Panc1 (cell line): ENCODE measurements around the gene EOLA1. TPM values are rescaled to one million over a fixed set of nuclear protein-coding genes. Genes with fewer than 3 reads are reported as not detected.
"Not testable (repeated sequence)": the region's sequence is repeated elsewhere in the genome, so short reads cannot be mapped to it uniquely, and the experiment has no call there.

Experiments used
- ATAC-seq: fragments of 200-7000 bp; cut with Tn5 transposase; 2 replicates; pipeline ENCODE4 v1.9.1; 2020; ENCODE audit warnings: mild to moderate bottlenecking, moderate library complexity
- BruUV-seq: library from RNA; stranded (reverse); fragments of 400-500 nt; replicated peaks from 2 replicates; lab custom pipeline; 2021; lab: Mats Ljungman, UMichigan
- CTCF ChIA-PET: fragments of 300-600 bp; sonication (Branson Sonifier 250); formaldehyde crosslinking; loops from one replicate; lab custom pipeline; 2022; ENCODE audit warnings: antibody characterized with exemption; lab: Charles Lee
- POLR2A ChIA-PET: fragments of 300-600 bp; sonication (Branson Sonifier 250); formaldehyde crosslinking; loops from one replicate; lab custom pipeline; 2022; ENCODE audit warnings: antibody characterized with exemption; lab: Charles Lee
- DNase-seq: peaks from one replicate; pipeline ENCODE4 v3.0.0-alpha.2; 2010; ENCODE audit warnings: low read depth, low spot score
- H3K27ac ChIP-seq: 2 replicates; pipeline ENCODE4 v1.5.1; 2011; ENCODE audit warnings: mild to moderate bottlenecking, low read length, inconsistent platforms
- H3K27me3 ChIP-seq: fragments of 200-500 bp; sonication (Bioruptor generic); 2 replicates; pipeline ENCODE4 v1.6.0; 2014; ENCODE audit warnings: low read length, inconsistent platforms; ENCODE audit not compliant: control insufficient read depth, insufficient read depth
- H3K36me3 ChIP-seq: fragments of 200-500 bp; sonication (Bioruptor generic); 2 replicates; pipeline ENCODE4 v1.5.1; 2014; ENCODE audit warnings: inconsistent platforms, mild to moderate bottlenecking, low read length, moderate library complexity; ENCODE audit not compliant: control insufficient read depth, insufficient read depth
- H3K4me1 ChIP-seq: 2 replicates; pipeline ENCODE4 v1.5.1; 2011; ENCODE audit warnings: inconsistent platforms, mild to moderate bottlenecking, low read length, moderate library complexity; ENCODE audit not compliant: control insufficient read depth, insufficient read depth
- H3K4me3 ChIP-seq, 2 experiments: 2 replicates each; pipeline ENCODE4 v1.5.1; 2011 to 2012; ENCODE audit warnings: low read depth in 2 of 2, low read length in 2 of 2, mild to moderate bottlenecking in 2 of 2, inconsistent platforms in 1 of 2, moderate library complexity in 1 of 2
- H3K9me3 ChIP-seq: fragments of 200-500 bp; sonication (Bioruptor generic); 2 replicates; pipeline ENCODE4 v1.5.1; 2014; ENCODE audit warnings: low read depth, mild to moderate bottlenecking, inconsistent platforms, low read length, moderate library complexity; ENCODE audit not compliant: control insufficient read depth, insufficient read depth
- POLR2AphosphoS5 ChIP-seq: IDR thresholded peaks from 2 replicates; pipeline ENCODE4 v1.6.1; 2012; ENCODE audit warnings: mild to moderate bottlenecking, low read depth, low read length, moderate library complexity
- SIN3A ChIP-seq: IDR thresholded peaks from 2 replicates; pipeline ENCODE4 v1.6.1; 2012; ENCODE audit warnings: low read depth, mild to moderate bottlenecking, low read length, moderate library complexity, borderline replicate concordance; ENCODE audit not compliant: insufficient read depth
- TCF7L2 ChIP-seq: IDR thresholded peaks from 2 replicates; pipeline ENCODE4 v1.6.1; 2011; ENCODE audit warnings: mild to moderate bottlenecking, low read depth, low read length, inconsistent platforms
- in situ Hi-C: cut with HindIII; loops from 2 replicates; pipeline ENCODE4 v1.10.0; 2016; ENCODE audit warnings: low sequenced_read_pairs, low pct_unique_long_range_greater_than_20kb
- intact Hi-C: fragments of 100-400 bp; cut with micrococcal nuclease; formaldehyde crosslinking; loops from one replicate; pipeline ENCODE4 v1.10.0; 2022; ENCODE audit not compliant: unreplicated experiment
- total RNA-seq: library from RNA; stranded (reverse); gene quantifications from one replicate; pipeline ENCODE4 v1.2.1, GENCODE V29; 2021; ENCODE audit not compliant: unreplicated experiment
- TF ChIP-seq, protein P1 (sequence below), 2 experiments: IDR thresholded peaks; 2 replicates each; pipeline ENCODE4 v1.6.1; 2011 to 2012; ENCODE audit warnings: low read depth in 2 of 2, control low read depth in 1 of 2, low read length in 1 of 2, mild to moderate bottlenecking in 1 of 2, moderate library complexity in 1 of 2; ENCODE audit not compliant: insufficient read depth in 1 of 2
- TF ChIP-seq, protein P2 (sequence below): fragments of 450-650 bp; IDR thresholded peaks from 2 replicates; pipeline ENCODE4 v1.5.1; 2017; ENCODE audit warnings: mild to moderate bottlenecking

The EOLA1 gene
- total RNA-seq, 1 experiment from 2014 or later = 26.8 TPM

DNA sequence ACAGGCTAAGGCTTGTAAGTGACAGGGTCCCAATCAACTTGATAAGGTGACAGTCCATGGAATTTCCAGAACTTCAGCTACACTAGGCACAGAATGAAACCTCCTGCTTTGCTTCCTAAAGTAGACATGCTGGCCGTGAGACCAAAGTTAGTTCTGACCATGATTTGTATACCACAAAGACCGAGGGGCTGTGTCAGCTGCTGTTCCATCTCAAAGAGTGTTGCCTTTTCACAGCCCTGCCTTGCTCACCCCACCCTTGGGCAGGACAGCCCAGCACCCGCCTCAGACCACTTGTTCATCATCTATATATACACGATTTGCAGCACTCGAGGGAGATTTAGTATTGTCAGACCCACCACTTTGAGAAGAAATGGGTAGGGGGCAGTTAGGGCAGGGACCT, 41.0 kb upstream of the EOLA1 start:
- CTCF ChIA-PET = interaction anchor here (0.6 kb wide), 1 partner anchor 31 kb away, joined by 4 read pairs; no protein-coding TSS in a partner anchor

DNA sequence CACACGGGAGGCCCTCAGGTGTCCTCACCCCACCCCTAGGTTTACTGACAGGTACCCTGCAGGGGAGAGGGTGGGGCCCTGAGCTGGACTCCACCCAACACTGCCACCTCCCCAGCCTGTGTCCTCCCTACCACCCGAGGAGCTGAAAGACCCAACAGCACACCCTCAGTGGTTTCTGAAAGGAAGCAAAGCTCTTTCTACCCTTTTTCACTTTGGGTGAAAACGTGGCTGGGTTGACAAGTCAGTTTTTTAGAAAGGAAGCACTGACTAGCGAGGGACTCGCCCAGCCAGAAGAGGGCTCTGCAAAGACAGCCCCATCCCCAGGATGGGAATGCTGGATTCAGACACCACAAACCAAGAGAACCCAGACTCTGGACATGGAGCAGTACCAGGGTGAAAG, 37.9 kb upstream of the EOLA1 start:
- BruUV-seq, H3K36me3 ChIP-seq, DNase-seq, H3K27me3 ChIP-seq, intact Hi-C loops, ATAC-seq, H3K4me1 ChIP-seq, H3K27ac ChIP-seq, H3K4me3 ChIP-seq, H3K9me3 ChIP-seq, CTCF ChIA-PET, POLR2A ChIA-PET: not testable (repeated sequence)
- in situ Hi-C loops = loop anchor here (25.0 kb wide), 1 partner anchor 1134 kb away; no protein-coding TSS in a partner anchor

More for the DNA sequence above, 41.0 kb upstream of the EOLA1 start:
- POLR2A ChIA-PET = no interaction called here
- ATAC-seq (no peak), DNase-seq (no peak)
- H3K27ac ChIP-seq = no peak overlapping the region
- no peaks in the 10 kb centered on the region for H3K9me3 ChIP-seq
- in situ Hi-C loops = loop anchor here (25.0 kb wide), 1 partner anchor 1138 kb away; no protein-coding TSS in a partner anchor
- TF ChIP-seq TCF7L2 (no peak), POLR2AphosphoS5 (no peak), SIN3A (no peak)
- TF ChIP-seq, protein P1, sequence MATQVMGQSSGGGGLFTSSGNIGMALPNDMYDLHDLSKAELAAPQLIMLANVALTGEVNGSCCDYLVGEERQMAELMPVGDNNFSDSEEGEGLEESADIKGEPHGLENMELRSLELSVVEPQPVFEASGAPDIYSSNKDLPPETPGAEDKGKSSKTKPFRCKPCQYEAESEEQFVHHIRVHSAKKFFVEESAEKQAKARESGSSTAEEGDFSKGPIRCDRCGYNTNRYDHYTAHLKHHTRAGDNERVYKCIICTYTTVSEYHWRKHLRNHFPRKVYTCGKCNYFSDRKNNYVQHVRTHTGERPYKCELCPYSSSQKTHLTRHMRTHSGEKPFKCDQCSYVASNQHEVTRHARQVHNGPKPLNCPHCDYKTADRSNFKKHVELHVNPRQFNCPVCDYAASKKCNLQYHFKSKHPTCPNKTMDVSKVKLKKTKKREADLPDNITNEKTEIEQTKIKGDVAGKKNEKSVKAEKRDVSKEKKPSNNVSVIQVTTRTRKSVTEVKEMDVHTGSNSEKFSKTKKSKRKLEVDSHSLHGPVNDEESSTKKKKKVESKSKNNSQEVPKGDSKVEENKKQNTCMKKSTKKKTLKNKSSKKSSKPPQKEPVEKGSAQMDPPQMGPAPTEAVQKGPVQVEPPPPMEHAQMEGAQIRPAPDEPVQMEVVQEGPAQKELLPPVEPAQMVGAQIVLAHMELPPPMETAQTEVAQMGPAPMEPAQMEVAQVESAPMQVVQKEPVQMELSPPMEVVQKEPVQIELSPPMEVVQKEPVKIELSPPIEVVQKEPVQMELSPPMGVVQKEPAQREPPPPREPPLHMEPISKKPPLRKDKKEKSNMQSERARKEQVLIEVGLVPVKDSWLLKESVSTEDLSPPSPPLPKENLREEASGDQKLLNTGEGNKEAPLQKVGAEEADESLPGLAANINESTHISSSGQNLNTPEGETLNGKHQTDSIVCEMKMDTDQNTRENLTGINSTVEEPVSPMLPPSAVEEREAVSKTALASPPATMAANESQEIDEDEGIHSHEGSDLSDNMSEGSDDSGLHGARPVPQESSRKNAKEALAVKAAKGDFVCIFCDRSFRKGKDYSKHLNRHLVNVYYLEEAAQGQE (IDR thresholded peaks at IDR 0.05; ENCODE audit: insufficient read depth in 1 of 2, low read depth in 2 of 2, low read length in 1 of 2) = no peak
- TF ChIP-seq, protein P2, sequence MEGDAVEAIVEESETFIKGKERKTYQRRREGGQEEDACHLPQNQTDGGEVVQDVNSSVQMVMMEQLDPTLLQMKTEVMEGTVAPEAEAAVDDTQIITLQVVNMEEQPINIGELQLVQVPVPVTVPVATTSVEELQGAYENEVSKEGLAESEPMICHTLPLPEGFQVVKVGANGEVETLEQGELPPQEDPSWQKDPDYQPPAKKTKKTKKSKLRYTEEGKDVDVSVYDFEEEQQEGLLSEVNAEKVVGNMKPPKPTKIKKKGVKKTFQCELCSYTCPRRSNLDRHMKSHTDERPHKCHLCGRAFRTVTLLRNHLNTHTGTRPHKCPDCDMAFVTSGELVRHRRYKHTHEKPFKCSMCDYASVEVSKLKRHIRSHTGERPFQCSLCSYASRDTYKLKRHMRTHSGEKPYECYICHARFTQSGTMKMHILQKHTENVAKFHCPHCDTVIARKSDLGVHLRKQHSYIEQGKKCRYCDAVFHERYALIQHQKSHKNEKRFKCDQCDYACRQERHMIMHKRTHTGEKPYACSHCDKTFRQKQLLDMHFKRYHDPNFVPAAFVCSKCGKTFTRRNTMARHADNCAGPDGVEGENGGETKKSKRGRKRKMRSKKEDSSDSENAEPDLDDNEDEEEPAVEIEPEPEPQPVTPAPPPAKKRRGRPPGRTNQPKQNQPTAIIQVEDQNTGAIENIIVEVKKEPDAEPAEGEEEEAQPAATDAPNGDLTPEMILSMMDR = no peak
- H3K27me3 ChIP-seq = no peaks in the 10 kb centered on the region
- BruUV-seq = no TSS peak
- peaks cover 7% of the 10 kb centered on the region for H3K4me1 ChIP-seq
- intact Hi-C loops = no loop called here
- no peaks in the 10 kb centered on the region; the same call in 1 of the 2 replicates for H3K36me3 ChIP-seq
- no peak overlapping the region for H3K4me3 ChIP-seq

DNA sequence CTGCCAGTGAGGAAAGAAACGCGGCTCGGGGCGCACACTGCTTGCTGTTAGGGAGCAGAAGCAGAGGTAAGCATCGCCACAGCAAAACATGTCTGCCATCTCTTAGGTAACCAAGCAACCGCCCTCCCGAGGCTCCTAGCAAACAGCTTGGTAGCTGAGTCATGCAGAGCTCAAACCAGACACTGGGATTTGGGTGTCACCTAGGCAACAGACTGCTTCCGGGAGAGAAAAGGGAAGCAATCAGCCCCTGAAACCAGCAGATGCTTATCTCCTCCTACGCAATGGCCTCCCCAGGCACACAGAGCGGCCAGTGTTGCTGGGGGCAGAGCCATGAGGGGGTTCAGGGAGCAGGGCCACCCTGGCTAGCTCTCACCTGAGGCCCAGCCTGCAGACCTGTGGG, 37.4 kb upstream of the EOLA1 start:
- H3K27me3 ChIP-seq, H3K36me3 ChIP-seq, H3K9me3 ChIP-seq, BruUV-seq, CTCF ChIA-PET, H3K27ac ChIP-seq, H3K4me1 ChIP-seq, intact Hi-C loops, DNase-seq: not testable (repeated sequence)
- peak overlapping the region in 1 of 2 experiments; percentile 90; a peak in 3 of 4 replicates for H3K4me3 ChIP-seq
- ATAC-seq = peak; percentile 20; the same call in 1 of the 2 replicates
- in situ Hi-C loops = loop anchor here (25.0 kb wide), 1 partner anchor 1134 kb away; no protein-coding TSS in a partner anchor
- POLR2A ChIA-PET = interaction anchor here (0.7 kb wide), 1 partner anchor 1238 kb away, joined by 3 read pairs; no protein-coding TSS in a partner anchor
